Stimulated activated CD4-positive, alpha-beta T cell treated with anti-CD3 and anti-CD28 coated beads, Interleukin-2, amount 100 ng/mL, for 48 hours (primary cell): ENCODE results near the gene ARL4D.
"Not testable (repeated sequence)": the region's sequence is repeated elsewhere in the genome, so short reads cannot be mapped to it uniquely, and the experiment has no call there.

Experiments used
- DNase-seq, 2 donors: peaks; one replicate each; pipeline ENCODE4 v3.0.0-alpha.2; 2020

Gene ARL4D

DNA sequence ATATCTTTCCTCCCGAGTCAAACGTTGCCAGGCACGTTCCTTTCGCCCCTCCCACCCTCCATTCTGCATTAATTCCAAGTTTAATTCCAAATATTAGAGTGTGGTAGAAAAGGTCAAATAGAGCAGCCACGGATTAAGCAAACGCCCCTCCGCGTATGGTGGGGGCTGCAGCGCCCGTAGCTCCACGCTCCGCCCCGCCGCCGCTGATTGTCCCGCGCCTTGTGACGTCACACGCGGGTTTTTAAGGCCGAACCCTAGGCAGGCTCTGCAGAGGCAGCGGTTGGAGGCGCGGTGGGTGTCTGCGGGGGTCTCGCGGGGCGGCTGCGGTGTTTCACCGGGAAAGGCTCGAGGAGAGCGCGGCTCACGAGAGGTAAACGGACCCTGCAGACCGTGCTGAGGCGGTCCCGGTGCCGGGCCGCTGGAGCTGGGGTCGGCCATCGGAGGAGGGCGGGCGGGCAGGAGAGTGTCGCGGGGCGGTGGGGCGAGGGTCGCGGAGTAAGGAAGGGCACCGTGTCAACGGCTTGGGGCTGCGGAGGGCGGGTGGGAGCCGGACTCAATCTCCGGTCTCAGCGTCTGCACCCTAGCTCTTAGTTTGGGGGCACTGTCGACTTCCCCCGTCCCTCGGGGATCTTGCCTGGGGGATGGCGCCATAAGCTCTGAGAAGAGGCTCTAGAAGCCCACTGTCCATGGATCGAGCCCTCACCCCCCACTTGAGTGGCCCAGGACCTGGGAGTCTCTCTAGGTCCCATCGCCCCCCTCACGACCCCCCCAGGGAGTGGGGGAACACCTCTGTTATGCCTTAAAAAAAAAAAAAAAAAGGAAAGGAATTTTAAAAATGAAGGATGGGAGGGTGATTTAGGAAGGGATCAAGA, at the start of gene ARL4D:
Gene ARL4D, plus strand, starts transcription at position 270 of the 872 bp plus-strand sequence. CDS start 740 bp downstream, outside the sequence.
- peak; percentile 72 to 79 for DNase-seq

DNA sequence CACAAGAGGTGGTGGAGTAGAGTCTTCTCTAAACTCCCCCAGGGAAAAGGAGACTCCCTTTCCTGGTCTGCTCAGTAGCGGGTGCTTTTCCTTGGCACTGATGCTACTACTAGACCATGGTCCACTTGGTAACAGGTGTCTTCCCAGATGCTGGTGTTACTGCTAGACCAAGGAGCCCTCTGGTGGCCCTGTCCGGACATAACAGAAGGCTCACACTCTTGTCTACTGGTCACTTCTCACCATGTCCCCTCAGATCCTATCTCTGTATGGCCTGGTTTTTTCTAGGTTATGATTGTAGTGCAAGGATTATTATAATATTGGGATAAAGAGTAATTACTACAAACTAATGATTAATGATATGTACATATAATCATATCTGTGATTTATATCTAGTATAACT, 49.7 kb upstream of the ARL4D start:
- no peak for DNase-seq

DNA sequence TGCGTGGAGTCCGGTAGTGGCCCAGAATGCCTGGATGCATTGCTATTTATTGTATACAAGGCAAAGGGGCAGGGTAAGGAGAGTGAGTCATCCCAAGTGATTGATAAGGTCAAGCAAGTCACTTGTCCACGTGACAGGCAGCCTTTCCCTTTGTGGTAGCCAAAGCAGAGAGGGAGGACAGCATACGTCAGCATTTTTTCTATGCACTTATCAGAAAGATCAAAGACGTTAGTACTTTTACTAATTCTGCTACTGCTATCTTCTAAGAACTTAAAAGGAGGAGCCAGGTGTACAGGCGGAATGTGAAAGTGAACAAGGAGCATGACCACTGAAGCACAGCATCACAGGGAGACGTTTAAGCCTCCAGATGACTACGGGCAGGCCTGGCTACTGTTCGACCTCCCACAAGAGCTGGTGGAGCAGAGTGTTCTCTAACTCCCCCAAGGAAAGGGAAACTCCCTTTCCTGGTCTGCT, 47.9 kb upstream of the ARL4D start:
- DNase-seq: no peak

- DNase-seq: no peak
Measured at GRCh38 chr17:43351691-43352090, 47.1 kb upstream of the ARL4D start.

DNA sequence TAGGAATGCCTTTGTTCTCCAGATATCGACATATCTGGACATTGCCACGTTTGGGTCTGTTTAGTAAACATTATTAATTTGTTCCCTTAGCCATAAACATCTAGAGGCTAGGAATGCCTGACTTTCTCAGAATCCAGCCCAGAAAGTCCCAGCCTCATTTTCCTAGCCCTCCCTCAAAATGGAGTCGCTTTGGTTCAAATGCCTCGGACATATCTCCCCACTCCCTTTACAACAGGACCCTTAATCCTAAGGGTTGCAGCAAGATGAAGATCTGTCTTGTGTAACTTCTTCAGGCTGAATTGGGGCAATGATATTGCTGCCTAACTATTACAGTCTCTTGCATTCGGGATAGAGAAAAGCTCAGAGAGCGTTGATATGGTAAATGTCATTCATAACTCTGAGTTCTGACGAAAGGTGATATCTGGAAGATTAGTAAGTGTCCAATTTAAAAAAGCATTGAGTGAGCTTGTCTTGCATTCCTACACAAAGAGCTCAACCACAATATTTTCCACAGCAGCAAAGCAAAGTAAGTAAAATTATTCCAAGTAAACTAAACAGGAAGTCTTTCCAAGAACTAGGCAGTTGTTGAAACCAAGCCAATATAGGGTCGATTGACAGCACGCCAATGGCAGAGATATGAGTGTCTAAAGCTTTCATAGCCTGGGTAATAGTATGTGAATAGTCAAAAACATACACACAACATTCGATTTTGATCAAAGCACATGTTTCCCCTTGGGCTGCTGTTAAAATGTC, 46.0 kb upstream of the ARL4D start:
- DNase-seq: no peak

- DNase-seq: no peak
Measured at GRCh38 chr17:43353393-43353792, 45.4 kb upstream of the ARL4D start.

GRCh38 chr17:43354371-43354770, 44.4 kb upstream of the ARL4D start:
- DNase-seq: no peak

DNA sequence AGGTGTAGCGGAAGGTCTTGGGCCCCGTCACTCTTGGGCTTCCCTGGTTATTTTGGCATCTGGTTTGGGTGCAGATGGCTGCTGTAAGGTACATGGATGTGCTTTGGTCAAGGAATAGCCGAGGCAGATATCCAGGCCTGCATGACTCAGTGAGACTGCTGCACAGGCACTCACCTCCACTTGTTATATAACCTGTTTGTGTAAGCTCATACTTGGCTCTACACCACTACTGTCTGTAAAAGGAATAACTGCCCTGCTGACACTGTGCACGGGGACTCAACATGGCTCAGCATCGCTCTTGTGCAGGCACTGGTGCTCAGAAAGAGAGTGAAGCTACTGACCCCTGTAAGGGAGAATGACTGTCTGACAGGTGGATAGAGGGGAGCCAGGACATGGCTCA, 42.3 kb upstream of the ARL4D start:
- DNase-seq: no peak

- DNase-seq: no peak
Measured at GRCh38 chr17:43356999-43357398, 41.8 kb upstream of the ARL4D start.

- no peak for DNase-seq
Measured at GRCh38 chr17:43359469-43360110, 39.2 kb upstream of the ARL4D start.

DNA sequence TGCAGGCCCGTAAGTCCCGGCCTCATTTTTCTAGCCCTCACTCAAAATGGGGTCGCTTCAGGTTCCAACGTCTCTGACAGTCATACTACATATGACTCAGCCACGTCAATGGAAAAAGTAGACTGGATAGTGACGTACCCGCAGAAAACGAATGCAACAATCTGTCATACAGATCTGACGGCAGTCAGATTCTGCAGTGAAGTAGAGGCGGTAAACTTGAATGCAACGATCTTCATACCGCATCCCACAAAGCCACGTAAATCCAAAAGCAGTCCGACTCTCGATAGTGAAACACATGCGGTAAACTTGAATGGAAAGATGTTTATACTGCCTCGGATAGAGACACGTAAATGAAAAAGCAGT, 38.4 kb upstream of the ARL4D start:
- peak; percentile 59 to 62 for DNase-seq

DNA sequence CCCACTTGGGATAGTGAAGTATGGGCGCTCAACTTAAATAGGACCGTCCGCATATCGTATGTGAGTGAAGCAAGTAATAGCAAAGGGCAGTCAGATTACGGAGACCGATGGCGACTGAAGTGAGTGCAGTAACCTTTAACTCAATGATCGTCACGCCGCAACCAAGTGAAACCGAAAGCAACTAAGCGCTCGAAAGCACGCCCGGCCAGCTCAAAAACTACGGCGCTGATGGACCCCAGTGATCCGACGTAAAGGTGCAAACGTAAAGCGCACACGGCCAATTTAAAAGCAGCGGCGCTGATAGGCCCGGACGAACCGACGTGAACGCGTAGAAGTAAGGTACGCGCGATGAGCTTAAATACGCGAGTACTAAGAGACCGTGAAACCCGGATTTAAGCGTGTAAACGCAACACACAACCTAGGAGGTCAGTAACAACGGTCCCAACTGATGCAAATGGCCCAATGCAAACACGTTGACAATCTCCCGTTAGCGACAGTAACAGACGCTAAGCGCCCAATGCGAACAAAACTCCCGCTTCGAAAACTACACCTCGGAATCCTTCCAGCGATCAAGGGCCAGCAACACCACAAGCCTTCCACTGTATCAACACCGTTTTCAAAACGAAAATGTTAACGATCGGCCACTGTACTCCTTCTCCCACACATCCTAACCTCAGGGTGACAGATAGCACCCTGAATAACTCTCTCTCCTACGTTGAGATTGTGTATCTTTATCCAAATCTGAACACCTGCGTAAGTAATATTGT, 37.9 kb upstream of the ARL4D start:
- peak; percentile 87 to 89 for DNase-seq

DNA sequence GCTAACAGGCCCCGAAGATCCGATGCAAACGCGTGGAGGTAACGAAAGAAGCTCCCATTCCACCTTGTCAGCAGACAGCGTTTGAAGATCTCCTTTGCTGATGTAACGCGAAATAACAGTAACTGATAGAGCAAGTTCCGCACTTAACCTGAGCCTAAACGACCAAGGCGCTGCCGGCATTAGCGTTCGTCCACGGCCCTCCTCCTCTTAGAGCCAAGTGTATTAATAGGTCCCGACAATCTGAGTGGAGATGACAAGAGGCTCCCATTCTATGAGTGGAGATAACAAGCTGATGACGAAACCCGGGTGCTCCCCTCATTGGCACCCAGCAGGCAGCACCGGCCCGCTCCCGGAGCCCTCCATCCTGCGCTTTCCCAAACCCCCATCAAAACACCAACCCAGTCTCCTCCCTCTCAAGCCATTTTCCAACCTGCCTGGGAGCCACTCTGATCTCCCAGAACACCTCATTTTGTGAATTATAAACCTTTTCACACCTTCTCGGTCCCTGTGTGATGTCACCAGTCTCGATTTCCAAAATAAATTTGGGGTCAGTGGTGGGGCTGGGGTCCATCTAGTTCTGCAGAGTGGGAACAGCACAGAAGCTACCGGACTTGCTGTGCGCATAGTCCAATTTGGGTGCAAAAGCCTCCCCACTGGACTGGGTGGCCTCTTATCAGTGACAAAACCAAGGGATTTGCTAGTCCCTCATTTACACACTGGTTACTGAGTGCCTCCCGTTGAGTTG, 35.4 kb upstream of the ARL4D start:
- no peak for DNase-seq

- DNase-seq: no peak
Measured at GRCh38 chr17:43363926-43364285, 34.9 kb upstream of the ARL4D start.

DNA sequence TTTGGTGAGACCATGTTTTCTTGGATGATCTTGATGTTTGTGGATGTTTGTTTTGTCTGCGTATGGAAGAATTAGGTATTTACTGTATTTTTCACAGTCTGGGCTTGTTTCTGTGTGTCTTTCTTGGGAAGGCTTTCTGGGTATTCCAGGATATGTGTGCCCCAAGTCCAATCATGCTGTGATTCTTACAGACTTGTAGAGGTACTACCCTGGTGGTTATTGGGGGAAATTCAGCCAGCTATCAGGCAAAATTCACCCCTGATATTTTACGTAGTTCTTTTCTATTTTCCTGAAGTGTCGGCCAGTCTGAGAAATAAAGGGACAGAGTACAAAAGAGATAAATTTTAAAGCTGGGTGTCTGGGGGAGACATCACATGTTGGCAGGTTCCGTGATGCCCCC, 33.4 kb upstream of the ARL4D start:
- no peak for DNase-seq

DNA sequence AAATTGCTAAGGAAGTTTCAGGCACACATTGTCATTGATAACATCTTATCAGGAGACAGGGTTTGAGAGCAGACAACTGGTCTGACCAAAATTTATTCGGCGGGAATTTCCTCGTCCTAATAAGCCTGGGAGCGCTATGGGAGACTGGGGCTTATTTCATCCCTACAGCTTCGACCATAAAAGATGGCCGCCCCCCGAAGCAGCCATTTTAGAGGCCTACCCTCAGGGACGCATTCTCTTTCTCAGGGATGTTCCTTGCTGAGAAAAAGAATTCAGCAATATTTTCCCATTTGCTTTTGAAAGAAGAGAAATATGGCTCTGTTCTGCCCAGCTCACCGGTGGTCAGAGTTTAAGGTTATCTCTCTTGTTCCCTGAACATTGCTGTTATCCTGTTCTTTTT, 32.9 kb upstream of the ARL4D start:
- not testable (repeated sequence) for DNase-seq

- peak in 1 of 2 donors; percentile 30 for DNase-seq
Measured at GRCh38 chr17:43366891-43367736, 31.7 kb upstream of the ARL4D start.

DNA sequence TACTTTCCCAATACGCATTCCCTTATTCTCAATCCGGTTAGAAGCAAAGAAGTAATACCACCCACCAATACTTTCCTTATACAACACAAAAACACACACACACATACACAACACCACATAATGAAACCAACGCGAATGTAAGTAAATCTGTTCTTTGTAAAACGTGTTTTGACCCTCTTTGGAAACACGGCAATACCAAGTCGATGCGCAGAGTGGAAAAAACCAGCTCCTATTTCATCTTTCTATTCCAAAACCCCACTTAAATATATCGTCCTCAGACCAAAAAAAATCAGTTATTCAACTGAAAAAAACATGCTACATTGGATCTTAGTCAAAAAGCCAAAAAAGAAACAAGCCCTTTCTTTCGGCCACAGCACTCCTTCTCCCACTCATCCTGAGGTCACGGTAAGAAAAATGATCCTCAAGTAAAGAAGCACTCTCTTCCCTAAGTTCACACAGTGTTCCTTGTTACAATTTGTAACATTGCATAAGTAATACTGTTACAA, 31.0 kb upstream of the ARL4D start:
- DNase-seq: peak in 1 of 2 donors; percentile 32

DNA sequence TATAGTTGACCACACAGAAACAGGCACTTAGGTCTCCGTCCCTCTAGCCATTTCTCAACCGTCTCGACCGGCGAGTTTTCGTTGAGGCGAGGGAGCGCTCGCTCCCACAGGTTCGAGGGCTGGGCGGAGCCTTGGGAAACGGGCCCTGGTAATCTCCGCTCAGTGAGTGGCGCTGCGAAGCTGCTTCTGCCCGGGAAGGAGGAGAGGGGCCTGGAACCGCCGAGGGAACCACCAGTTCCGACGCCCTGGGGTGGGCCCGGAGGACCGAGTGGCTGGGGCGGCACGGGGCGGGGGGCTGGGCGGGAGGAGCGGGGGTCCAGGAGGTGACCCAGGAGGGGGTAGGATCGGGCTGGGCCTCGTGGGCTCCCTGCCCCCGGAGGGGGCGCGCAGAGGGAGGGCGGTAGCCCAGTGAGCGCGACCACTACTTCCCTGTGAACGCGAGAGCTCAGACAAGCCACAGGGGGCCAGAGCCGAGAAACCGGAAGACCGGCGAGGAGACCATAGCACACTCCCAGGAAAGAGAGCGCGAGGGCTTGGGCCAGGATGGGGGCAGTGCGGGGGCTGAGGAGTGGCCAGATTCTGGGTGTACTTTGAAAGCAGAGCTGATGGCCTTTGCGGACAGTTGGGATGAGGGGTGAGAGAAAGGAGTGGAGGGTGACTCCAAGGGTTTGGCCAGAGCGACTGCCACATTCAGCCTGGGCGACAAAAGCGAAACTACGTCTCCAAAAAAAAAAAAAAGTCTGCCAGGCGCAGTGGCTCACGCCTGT, 29.9 kb upstream of the ARL4D start:
- DNase-seq: peak; percentile 53 to 59

GRCh38 chr17:43369986-43370385, 28.8 kb upstream of the ARL4D start:
- DNase-seq: no peak
